Measurements from ENCODE around the gene RBPJ.

The RBPJ gene

GRCh38 chr4:26385690-26386089 lies 64.9 kb downstream of the RBPJ start:
- H3K9me2 ChIP-seq (replicated peaks; ENCODE audit: low read depth, low read length) = no peaks in the 10 kb centered on the region
- peaks cover 44% of the 10 kb centered on the region for H3K79me2 ChIP-seq (ENCODE audit: insufficient read depth, low read length)
- no peaks in the 10 kb centered on the region for H3K9me3 ChIP-seq (ENCODE audit: insufficient read depth, low read depth, low read length)
- TF ChIP-seq EZH2phosphoT487 (IDR thresholded peaks at IDR 0.05; ENCODE audit: borderline replicate concordance) (no peak), CTCF (conservative IDR thresholded peaks at IDR 0.05; ENCODE audit: low read length) (no peak)
- H3K4me1 ChIP-seq (ENCODE audit: insufficient read depth, low read length, poor library complexity, severe bottlenecking) = peaks cover 9% of the 10 kb centered on the region
- H2AFZ ChIP-seq (ENCODE audit: low read length) = no peak overlapping the region
- H3K9ac ChIP-seq (ENCODE audit: low read depth, low read length, poor library complexity, severe bottlenecking) = no peak overlapping the region
- H3K27me3 ChIP-seq (ENCODE audit: insufficient read depth, low read length, poor library complexity, severe bottlenecking) = no peaks in the 10 kb centered on the region
- H3K36me3 ChIP-seq (ENCODE audit: insufficient read depth, low read length) = peaks cover 38% of the 10 kb centered on the region; the same call in 1 of the 2 replicates
- no peak overlapping the region for H3K4me2 ChIP-seq (ENCODE audit: low read depth, low read length, poor library complexity, severe bottlenecking)
- H3F3A ChIP-seq (ENCODE audit: low read depth) = no peaks in the 10 kb centered on the region
- H3K4me3 ChIP-seq (ENCODE audit: low read length, poor library complexity, severe bottlenecking) = no peak overlapping the region
- H4K20me1 ChIP-seq (ENCODE audit: insufficient read depth, low read length, poor library complexity, severe bottlenecking) = peaks cover 54% of the 10 kb centered on the region

DNA sequence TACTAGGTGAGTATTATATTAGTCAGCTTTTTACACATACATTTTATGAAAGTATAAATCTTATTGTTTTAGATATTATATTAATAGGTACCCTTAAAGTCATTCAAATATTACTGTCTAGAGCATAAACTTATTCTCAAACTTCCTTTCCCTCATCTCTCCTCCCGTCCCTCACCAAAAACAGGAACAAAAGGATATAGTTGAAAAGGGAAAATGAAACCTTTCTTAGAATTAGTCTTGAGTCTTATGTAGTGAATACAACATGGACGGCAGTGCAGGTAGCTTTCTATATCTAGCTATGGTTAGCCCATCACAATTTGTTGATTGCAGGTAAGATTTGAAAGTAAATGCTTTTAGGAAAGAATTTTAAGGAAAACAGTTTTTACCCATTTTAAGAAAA lies 65.6 kb downstream of the RBPJ start:
- Histone ChIP-seq H3K9me2 (replicated peaks; ENCODE audit: low read depth, low read length) (no peaks in the 10 kb centered on the region), H2AFZ (ENCODE audit: low read length) (no peak overlapping the region), H3K9ac (ENCODE audit: low read depth, low read length, poor library complexity, severe bottlenecking) (no peak overlapping the region), H3K79me2 (ENCODE audit: insufficient read depth, low read length) (peaks cover 37% of the 10 kb centered on the region), H3K4me1 (ENCODE audit: insufficient read depth, low read length, poor library complexity, severe bottlenecking) (peaks cover 9% of the 10 kb centered on the region), H3K36me3 (ENCODE audit: insufficient read depth, low read length) (peaks cover 41% of the 10 kb centered on the region; the same call in 1 of the 2 replicates), H3K4me3 (ENCODE audit: low read length, poor library complexity, severe bottlenecking) (no peak overlapping the region), H3K4me2 (ENCODE audit: low read depth, low read length, poor library complexity, severe bottlenecking) (no peak overlapping the region), H3K9me3 (ENCODE audit: insufficient read depth, low read depth, low read length) (no peaks in the 10 kb centered on the region), H3K27me3 (ENCODE audit: insufficient read depth, low read length, poor library complexity, severe bottlenecking) (no peaks in the 10 kb centered on the region), H3F3A (ENCODE audit: low read depth) (no peaks in the 10 kb centered on the region), H4K20me1 (ENCODE audit: insufficient read depth, low read length, poor library complexity, severe bottlenecking) (peaks cover 47% of the 10 kb centered on the region)
- TF ChIP-seq EZH2phosphoT487 (IDR thresholded peaks at IDR 0.05; ENCODE audit: borderline replicate concordance) = no peak
- TF ChIP-seq CTCF (conservative IDR thresholded peaks at IDR 0.05; ENCODE audit: low read length) = no peak

DNA sequence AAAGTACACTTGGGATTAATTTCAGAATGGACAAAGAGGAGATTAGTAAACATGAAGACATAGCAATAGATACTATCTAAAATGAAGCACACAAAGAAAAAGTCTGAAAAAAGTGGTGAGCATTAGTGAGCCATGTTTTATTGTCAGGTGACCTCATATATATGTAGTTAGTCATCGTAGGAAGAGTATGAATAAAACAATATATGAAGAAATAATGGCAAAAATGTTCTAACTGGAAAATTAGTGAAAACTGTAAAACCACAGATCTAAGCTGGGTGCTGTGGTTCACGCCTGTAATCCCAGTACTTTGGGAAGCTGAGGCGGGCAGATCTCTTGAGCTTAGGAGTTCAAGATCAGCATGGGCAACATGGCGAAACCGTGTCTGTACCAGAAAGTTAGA lies 67.9 kb downstream of the RBPJ start:
- Histone ChIP-seq H4K20me1 (ENCODE audit: insufficient read depth, low read length, poor library complexity, severe bottlenecking) (peaks cover 27% of the 10 kb centered on the region), H3K27me3 (ENCODE audit: insufficient read depth, low read length, poor library complexity, severe bottlenecking) (no peaks in the 10 kb centered on the region), H3K9ac (ENCODE audit: low read depth, low read length, poor library complexity, severe bottlenecking) (no peak overlapping the region), H3F3A (ENCODE audit: low read depth) (no peaks in the 10 kb centered on the region), H3K4me2 (ENCODE audit: low read depth, low read length, poor library complexity, severe bottlenecking) (no peak overlapping the region), H3K79me2 (ENCODE audit: insufficient read depth, low read length) (peaks cover 17% of the 10 kb centered on the region), H3K36me3 (ENCODE audit: insufficient read depth, low read length) (peaks cover 55% of the 10 kb centered on the region; the same call in 1 of the 2 replicates), H3K9me2 (replicated peaks; ENCODE audit: low read depth, low read length) (no peaks in the 10 kb centered on the region), H3K4me3 (ENCODE audit: low read length, poor library complexity, severe bottlenecking) (no peak overlapping the region), H3K9me3 (ENCODE audit: insufficient read depth, low read depth, low read length) (no peaks in the 10 kb centered on the region), H3K4me1 (ENCODE audit: insufficient read depth, low read length, poor library complexity, severe bottlenecking) (peaks cover 8% of the 10 kb centered on the region), H2AFZ (ENCODE audit: low read length) (no peak overlapping the region)
- TF ChIP-seq EZH2phosphoT487 (IDR thresholded peaks at IDR 0.05; ENCODE audit: borderline replicate concordance) (no peak), CTCF (conservative IDR thresholded peaks at IDR 0.05; ENCODE audit: low read length) (no peak)

All from Loucy (cell line).